ENCODE measurements around the gene BMPR1A.

- TF ChIP-seq CTCF (IDR thresholded peaks at IDR 0.05) (no peak), POLR2A (IDR thresholded peaks at IDR 0.05) (no peak)
Observed at GRCh38 chr10:86708068-86708782, 48.2 kb upstream of the BMPR1A start.
